ENCODE measurements around the gene MARCHF2. TPM values are rescaled to one million over a fixed set of nuclear protein-coding genes. Genes with fewer than 3 reads are reported as not detected.

Gene MARCHF2
- total RNA-seq, 1 experiment from 2014 or later = 58.7 TPM

DNA sequence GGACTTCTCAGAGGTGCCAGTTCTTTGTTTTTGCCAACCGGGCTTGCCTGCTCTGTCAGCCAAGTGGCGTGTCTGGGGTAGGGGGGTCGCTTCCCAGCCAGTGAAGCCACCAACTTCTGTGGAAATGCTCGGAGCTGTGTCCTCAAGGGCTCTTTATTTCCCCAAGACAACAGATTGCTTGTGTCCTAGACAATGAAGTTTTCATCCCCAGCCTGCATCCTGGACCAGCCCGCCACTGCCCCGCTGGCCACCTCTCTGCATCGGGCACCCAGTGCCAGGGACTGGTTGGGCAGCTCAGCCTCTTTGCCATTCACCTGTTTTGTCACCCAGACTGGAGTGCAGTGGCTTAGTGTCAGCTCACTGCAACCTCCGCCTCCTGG lies 19.2 kb upstream of the MARCHF2 start:
- Histone ChIP-seq H3K79me2 (ENCODE audit: low read length) (peaks cover 70% of the 10 kb centered on the region), H3K27ac (ENCODE audit: low read length) (no peak overlapping the region), H3K27me3 (ENCODE audit: low read length) (no peaks in the 10 kb centered on the region), H3K36me3 (ENCODE audit: low read depth, low read length) (no peaks in the 10 kb centered on the region), H2AFZ (ENCODE audit: low read length) (no peak overlapping the region), H3F3A (ENCODE audit: low read length, unreplicated experiment) (no peaks in the 10 kb centered on the region), H3K4me3 (ENCODE audit: low read length) (no peak overlapping the region), H3K9ac (ENCODE audit: low read length) (no peak overlapping the region), H4K20me1 (ENCODE audit: low read length) (peaks cover 49% of the 10 kb centered on the region), H3K4me2 (ENCODE audit: low read length) (no peak overlapping the region), H3K9me3 (ENCODE audit: low read length) (no peaks in the 10 kb centered on the region), H3K9me2 (replicated peaks; ENCODE audit: low read length) (no peaks in the 10 kb centered on the region), H3K4me1 (ENCODE audit: insufficient read depth, low read length) (peaks cover 21% of the 10 kb centered on the region)
- ATAC-seq (no peak), DNase-seq (no peak)
- intact Hi-C loops (cut with micrococcal nuclease) = no loop called here
- POLR2A ChIA-PET (ENCODE audit: unreplicated experiment) = no interaction called here
- TF ChIP-seq, protein P1, sequence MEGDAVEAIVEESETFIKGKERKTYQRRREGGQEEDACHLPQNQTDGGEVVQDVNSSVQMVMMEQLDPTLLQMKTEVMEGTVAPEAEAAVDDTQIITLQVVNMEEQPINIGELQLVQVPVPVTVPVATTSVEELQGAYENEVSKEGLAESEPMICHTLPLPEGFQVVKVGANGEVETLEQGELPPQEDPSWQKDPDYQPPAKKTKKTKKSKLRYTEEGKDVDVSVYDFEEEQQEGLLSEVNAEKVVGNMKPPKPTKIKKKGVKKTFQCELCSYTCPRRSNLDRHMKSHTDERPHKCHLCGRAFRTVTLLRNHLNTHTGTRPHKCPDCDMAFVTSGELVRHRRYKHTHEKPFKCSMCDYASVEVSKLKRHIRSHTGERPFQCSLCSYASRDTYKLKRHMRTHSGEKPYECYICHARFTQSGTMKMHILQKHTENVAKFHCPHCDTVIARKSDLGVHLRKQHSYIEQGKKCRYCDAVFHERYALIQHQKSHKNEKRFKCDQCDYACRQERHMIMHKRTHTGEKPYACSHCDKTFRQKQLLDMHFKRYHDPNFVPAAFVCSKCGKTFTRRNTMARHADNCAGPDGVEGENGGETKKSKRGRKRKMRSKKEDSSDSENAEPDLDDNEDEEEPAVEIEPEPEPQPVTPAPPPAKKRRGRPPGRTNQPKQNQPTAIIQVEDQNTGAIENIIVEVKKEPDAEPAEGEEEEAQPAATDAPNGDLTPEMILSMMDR (conservative IDR thresholded peaks at IDR 0.05; ENCODE audit: low read depth, low read length) = no peak
- no peak for TF ChIP-seq EZH2phosphoT487 (IDR thresholded peaks at IDR 0.05; ENCODE audit: borderline replicate concordance, low read length)
- no peak for TF ChIP-seq EZH2 (IDR thresholded peaks at IDR 0.05; ENCODE audit: low read length, unreplicated experiment)
- BruUV-seq (replicated peaks) = no TSS peak
- CTCF ChIA-PET = interaction anchor here (1.0 kb wide), 1 partner anchor 31 kb away, joined by 3 read pairs; no protein-coding TSS in a partner anchor

DNA sequence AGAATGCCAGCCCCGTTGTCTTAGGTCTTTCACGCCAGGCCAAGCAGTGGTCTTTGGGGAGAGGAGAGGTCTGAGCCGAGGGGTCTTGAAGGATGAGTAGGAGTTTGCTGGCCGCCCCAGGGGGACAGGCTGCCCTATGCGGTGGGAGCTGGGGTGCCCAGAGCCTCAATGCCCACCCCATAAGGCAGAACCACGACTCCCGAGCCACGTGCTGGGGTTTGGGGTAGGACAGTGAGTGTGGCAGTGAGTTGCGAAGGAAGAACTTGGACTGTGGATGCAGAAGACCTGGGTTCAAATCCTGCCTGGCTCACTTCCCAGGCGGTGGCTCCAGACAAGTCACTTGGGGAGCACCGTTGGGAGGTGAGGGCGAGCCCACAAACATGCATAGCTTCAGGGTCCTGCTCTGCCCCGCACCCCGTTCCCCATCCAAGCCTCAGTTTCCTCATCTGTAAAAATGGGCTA lies 17.5 kb upstream of the MARCHF2 start:
- Histone ChIP-seq H3K9me2 (replicated peaks; ENCODE audit: low read length) (no peaks in the 10 kb centered on the region), H3K9ac (ENCODE audit: low read length) (no peak overlapping the region)
- intact Hi-C loops (cut with micrococcal nuclease) = loop anchor here (1.0 kb wide), 1 partner anchor 41 kb away; no protein-coding TSS in a partner anchor

DNA sequence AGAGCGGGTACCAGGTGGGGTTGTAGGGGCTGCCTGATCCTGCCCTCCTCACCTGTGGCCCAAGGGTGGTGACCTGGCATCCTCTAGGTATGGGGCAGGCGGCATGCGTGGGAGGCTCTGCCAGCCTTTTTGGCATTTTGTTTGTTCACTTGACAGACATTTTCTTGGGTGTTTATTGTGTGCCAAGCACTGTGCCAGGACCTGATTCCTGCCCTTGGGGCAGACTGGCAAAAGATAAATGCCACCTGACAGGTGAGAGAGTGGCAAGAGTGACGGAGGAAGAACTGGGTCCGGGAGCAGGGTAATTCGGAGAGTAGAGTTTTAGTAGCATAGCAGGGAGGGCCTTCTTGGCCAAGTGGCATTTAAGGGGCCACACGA lies 16.9 kb upstream of the MARCHF2 start:
- H4K20me1 ChIP-seq (ENCODE audit: low read length) = peaks cover 46% of the 10 kb centered on the region
- POLR2A ChIA-PET (ENCODE audit: unreplicated experiment) = no interaction called here
- H3K9me3 ChIP-seq (ENCODE audit: low read length) = no peaks in the 10 kb centered on the region
- no peak for TF ChIP-seq EZH2 (IDR thresholded peaks at IDR 0.05; ENCODE audit: low read length, unreplicated experiment)
- TF ChIP-seq EZH2phosphoT487 (IDR thresholded peaks at IDR 0.05; ENCODE audit: borderline replicate concordance, low read length) = no peak
- TF ChIP-seq, protein P1 (conservative IDR thresholded peaks at IDR 0.05; ENCODE audit: low read depth, low read length) = no peak
- no peaks in the 10 kb centered on the region for H3K27me3 ChIP-seq (ENCODE audit: low read length)
- H3K9ac ChIP-seq (ENCODE audit: low read length) = no peak overlapping the region
- H3K36me3 ChIP-seq (ENCODE audit: low read depth, low read length) = peaks cover 5% of the 10 kb centered on the region; the same call in 1 of the 2 replicates
- no peaks in the 10 kb centered on the region for H3F3A ChIP-seq (ENCODE audit: low read length, unreplicated experiment)
- CTCF ChIA-PET = no interaction called here
- H2AFZ ChIP-seq (ENCODE audit: low read length) = no peak overlapping the region
- intact Hi-C loops (cut with micrococcal nuclease) = loop anchor here (1.0 kb wide), 1 partner anchor 42 kb away; no protein-coding TSS in a partner anchor
- no peak overlapping the region for H3K4me3 ChIP-seq (ENCODE audit: low read length)
- no peak overlapping the region for H3K27ac ChIP-seq (ENCODE audit: low read length)
- H3K4me1 ChIP-seq (ENCODE audit: insufficient read depth, low read length) = peaks cover 10% of the 10 kb centered on the region
- no peak overlapping the region for H3K4me2 ChIP-seq (ENCODE audit: low read length)
- ATAC-seq = no peak
- DNase-seq = no peak
- H3K79me2 ChIP-seq (ENCODE audit: low read length) = peaks cover 66% of the 10 kb centered on the region
- no peaks in the 10 kb centered on the region for H3K9me2 ChIP-seq (replicated peaks; ENCODE audit: low read length)
- no TSS peak for BruUV-seq (replicated peaks)

More for the DNA sequence above, 17.5 kb upstream of the MARCHF2 start:
- no peak overlapping the region for H3K4me2 ChIP-seq (ENCODE audit: low read length)
- peaks cover 70% of the 10 kb centered on the region for H3K79me2 ChIP-seq (ENCODE audit: low read length)
- no TSS peak for BruUV-seq (replicated peaks)
- no peak for TF ChIP-seq EZH2phosphoT487 (IDR thresholded peaks at IDR 0.05; ENCODE audit: borderline replicate concordance, low read length)
- ChIA-PET CTCF (no interaction called here), POLR2A (ENCODE audit: unreplicated experiment) (no interaction called here)
- H3K36me3 ChIP-seq (ENCODE audit: low read depth, low read length) = peaks cover 5% of the 10 kb centered on the region; the same call in 1 of the 2 replicates
- H3K27ac ChIP-seq (ENCODE audit: low read length) = peak overlapping the region; percentile 23; the same call in 1 of the 2 replicates
- H3K9me3 ChIP-seq (ENCODE audit: low read length) = no peaks in the 10 kb centered on the region
- ATAC-seq (no peak), DNase-seq (no peak)
- H3K4me3 ChIP-seq (ENCODE audit: low read length) = no peak overlapping the region
- no peaks in the 10 kb centered on the region for H3F3A ChIP-seq (ENCODE audit: low read length, unreplicated experiment)
- H3K4me1 ChIP-seq (ENCODE audit: insufficient read depth, low read length) = peaks cover 14% of the 10 kb centered on the region
- no peaks in the 10 kb centered on the region for H3K27me3 ChIP-seq (ENCODE audit: low read length)
- no peak overlapping the region for H2AFZ ChIP-seq (ENCODE audit: low read length)
- H4K20me1 ChIP-seq (ENCODE audit: low read length) = peaks cover 49% of the 10 kb centered on the region

All from PC-3 (cell line).